Inflammatory macrophage treated with lipopolysaccharide for 4 hours (primary cell): ENCODE measurements around the gene ARPC1B.

ENCODE experiments used
- DNase-seq: peaks from one replicate; pipeline ENCODE4 v3.0.0-alpha.2; 2020

The ARPC1B gene

GRCh38 chr7:99390941-99391602 is 16.5 kb downstream of the ARPC1B start:
- no peak for DNase-seq

- DNase-seq = no peak
These were observed 17.5 kb downstream of the ARPC1B start for GRCh38 chr7:99392046-99392445.

- DNase-seq = peak; percentile 44
These were observed 18.3 kb downstream of the ARPC1B start for GRCh38 chr7:99392659-99393354.

DNA sequence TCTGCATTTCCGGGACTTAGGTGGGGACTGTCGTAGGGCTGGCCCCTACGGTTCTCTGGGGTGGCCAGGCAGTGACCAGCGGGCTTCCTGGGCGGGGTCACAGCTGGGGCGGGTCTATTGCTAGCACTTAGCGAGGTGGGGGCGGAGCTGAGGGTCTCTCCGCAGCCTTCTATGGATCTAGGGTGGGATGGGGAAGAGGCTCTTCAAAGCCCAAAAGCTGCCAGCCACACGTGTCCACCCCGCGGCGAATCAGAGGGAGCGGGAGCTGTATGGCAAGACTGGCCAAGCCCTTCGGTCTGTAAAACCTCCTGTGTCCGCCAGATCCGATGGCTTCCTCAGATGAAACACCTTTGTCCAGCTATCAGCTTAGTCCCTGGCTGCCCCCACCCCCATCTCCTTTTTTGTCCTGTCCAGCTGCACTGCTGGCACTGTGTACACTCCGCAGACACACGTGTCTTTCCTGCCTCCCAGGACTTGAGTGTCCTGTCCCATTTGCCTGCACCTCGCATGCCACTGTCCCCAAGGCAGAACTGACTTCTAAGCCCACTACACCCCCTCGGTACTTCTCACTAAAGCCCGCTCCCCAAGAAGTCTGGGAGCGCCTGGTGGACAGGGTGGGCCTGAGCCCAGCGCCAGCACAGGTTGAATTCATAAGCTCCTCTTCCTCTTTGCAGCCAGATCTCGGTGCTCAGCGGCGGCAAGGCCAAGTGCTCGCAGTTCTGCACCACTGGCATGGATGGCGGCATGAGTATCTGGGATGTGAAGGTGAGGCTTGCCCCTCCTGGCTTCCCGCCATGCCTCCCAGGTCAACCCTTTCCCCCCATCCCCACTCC is 19.0 kb downstream of the ARPC1B start:
- DNase-seq = no peak

- DNase-seq = no peak
These were observed 19.6 kb downstream of the ARPC1B start for GRCh38 chr7:99394188-99394502.

GRCh38 chr7:99395616-99396327 is 21.2 kb downstream of the ARPC1B start:
- no peak for DNase-seq

- no peak for DNase-seq
These were observed 22.1 kb downstream of the ARPC1B start for GRCh38 chr7:99396418-99397296.

DNA sequence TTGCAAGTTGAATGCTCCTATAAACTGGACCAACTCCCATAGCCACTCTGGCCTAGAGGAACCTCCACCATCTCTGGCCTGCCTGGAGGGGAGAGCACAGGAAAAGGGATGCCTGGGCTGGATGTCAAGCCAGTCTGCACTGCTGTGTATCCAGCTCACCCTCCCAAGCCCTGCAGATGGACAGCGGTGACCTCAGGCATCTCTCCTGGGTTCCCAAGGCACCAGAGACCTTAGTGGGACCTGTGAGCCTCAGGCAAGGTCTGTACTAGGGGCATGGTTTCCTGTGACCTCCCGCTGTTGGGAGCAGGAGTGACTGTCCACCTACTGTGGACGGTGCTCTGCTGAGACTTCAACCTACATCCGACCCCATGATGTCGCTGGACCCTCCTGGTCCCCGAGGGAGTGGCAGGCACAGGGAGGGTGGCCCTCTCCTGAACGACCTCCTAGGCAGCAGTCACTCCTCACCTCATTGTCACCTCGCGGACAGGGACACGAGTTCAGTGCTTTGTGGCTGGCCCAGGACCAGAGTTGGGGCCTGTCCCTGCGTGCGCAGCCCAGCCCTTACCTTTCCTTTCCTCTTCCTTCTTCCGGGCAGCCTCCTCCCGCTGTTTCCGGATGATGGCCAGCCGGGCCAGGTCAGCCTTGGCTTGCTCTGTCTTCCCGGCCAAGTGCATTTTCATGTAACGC is 22.9 kb downstream of the ARPC1B start:
- DNase-seq = no peak

DNA sequence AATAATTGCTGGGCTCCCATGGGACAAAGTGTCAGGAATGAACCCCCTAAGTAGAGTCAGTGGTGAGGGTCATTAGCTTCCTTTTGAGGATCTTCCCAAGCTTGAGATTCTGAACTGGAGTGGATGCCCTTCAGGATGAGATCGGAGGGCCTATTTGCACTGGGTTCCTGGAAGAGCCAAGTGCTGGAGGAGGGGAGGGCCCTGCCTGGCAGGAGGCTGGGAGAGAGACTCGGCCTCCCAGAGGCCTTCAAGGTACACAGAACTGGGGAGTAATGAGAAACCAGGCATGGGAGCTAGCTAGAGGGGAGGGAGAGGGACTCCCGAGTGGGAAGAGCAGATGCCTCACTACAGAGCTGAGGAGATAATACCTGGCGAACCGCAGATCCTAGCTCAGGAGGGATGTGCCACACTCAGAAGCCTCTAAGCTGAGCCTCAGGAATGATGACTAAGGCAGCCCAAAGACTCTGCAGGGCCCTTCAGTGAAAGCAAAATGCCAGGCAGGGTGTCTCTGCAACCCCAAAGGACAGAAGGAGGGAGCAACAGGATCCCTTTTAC is 24.4 kb downstream of the ARPC1B start:
- no peak for DNase-seq

DNA sequence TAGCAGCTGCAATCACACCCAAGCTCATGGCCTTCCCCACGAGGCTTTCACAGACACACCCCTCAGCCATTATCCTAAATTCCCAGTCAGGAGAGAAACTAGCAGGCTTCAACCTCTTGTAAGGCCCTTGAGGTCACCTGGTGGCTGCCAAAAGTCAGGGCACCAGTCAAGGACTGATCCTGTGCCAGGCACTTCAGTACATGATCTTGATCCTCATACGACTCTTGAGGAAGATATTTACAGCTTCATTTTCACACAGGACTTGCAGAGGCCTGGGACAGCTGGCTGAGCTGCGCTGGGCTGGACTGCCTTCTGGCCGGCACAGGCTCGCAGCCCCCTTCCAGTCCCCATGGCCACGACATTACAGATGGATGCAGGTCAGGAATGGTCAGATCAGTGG is 25.1 kb downstream of the ARPC1B start:
- no peak for DNase-seq

GRCh38 chr7:99402854-99403253 is 28.3 kb downstream of the ARPC1B start:
- no peak for DNase-seq

DNA sequence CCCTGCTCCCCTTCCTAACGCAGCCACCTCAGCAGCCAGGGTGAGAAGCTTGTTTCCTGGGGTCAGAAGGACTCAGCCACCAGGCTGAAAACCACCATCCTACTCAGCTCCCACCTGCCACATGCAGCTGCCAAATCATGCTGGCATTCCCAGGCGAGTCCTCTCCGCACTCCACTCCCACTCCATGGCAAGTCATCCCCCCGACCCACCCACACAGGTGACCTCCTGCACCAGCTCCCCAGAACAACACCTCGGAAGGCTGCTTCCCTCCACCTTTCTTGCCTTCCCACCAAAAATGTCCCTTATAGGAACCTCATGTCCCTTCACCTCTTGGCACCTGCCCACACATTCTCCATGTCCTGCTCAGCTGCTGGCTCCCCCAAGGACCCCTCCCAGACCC is 29.2 kb downstream of the ARPC1B start:
- DNase-seq = no peak

- no peak for DNase-seq
These were observed 29.9 kb downstream of the ARPC1B start for GRCh38 chr7:99404235-99404976.

- DNase-seq = no peak
These were observed 30.4 kb downstream of the ARPC1B start for GRCh38 chr7:99404977-99405320.

DNA sequence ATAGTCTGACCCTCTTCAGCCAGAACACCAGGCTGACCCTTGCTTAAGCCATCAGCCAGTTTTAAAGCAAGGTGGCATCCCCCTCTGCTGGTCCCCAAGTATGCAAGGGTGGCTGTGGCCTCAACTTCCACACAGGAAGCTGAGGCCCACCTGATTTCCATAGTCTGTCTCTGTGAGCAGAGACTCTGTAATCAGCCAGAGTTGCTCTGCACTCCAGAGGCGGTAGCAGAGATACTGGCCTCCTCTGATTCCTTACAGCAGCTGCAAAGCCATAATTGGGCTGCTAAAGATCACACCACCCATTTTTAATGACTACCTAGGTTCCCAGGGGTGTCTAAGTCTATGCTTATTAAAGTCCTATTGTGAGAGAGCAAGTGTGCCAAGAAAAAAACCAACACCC is 32.0 kb downstream of the ARPC1B start:
- DNase-seq = no peak

GRCh38 chr7:99407872-99408378 is 33.4 kb downstream of the ARPC1B start:
- peak; percentile 48 for DNase-seq

DNA sequence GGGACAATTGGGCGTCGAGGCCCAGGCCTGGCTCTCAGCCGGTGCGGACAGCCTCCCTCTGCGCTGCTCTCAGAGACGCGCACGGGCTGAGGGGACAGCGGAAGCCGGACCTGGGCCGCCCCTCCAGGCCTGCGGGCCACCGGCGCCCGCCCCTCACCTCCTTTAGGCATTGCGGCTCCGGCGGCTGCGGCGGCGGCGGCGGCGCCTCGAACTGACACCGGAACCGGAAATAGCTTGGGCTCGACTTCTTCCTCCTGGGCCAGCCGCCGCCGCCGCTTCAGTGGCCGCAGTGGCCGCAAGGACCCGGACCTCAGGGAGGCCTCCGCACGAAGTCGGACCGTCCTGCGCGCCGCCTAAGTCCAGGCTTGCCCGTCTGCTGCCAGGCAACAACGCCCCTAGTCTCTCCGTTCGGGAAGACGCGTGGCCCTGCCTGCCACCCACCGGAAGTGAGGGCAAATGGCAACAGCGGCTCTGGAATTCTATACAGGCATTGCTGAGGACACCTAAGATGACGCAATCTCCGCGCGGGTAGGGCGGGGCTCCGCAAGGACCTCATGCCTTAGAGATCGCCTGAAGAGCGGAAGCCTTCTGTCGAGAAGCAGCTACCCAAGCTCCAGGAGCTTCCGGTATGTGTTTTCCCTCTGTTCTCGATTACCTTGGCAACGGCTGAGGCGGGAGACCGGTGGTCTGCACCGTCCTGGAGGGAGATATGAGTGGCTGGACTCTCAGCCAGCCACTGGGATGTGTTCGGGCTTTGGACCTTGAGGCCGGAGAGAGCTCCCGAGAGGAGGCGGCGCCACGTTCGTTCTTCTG is 34.1 kb downstream of the ARPC1B start, which contains the start of the genes BUD31 and PDAP1:
Gene BUD31, plus strand, starts transcription at position 591 of the 813 bp plus-strand sequence. CDS start 2,124 bp downstream, outside the sequence.
Gene PDAP1, minus strand, starts transcription at position 219 of the 813 bp plus-strand sequence. Its CDS starts 49 bp downstream, at position 170.
- peak; percentile 92 for DNase-seq

GRCh38 chr7:99409192-99409572 is 34.7 kb downstream of the ARPC1B start:
- no peak for DNase-seq

- no peak for DNase-seq
These were observed 35.3 kb downstream of the ARPC1B start for GRCh38 chr7:99409806-99410205.
